ENCODE results near the gene TMEM132D.

GRCh38 chr12:129237881-129238280 lies 665.9 kb downstream of the TMEM132D start:
- TF ChIP-seq CTCF (IDR thresholded peaks at IDR 0.05) = no peak
- TF ChIP-seq POLR2AphosphoS5 (IDR thresholded peaks at IDR 0.05) = no peak
- TF ChIP-seq POLR2A (IDR thresholded peaks at IDR 0.05) = no peak
- no peak for TF ChIP-seq EP300 (IDR thresholded peaks at IDR 0.05)

Data from gastroesophageal sphincter (tissue), 3 donors.